Stomach (tissue), 9 donors: ENCODE results near the gene MYO5B. TPM values are rescaled to one million over a fixed set of nuclear protein-coding genes. Genes with fewer than 3 reads are reported as not detected.

Source experiments
- DNase-seq, 2 donors: peaks; one replicate each; pipeline versions ENCODE4 v3.0.0 to v3.0.0-alpha.2; 2013 to 2019
- H3K27ac ChIP-seq, 5 donors: fragments of 200-600 bp in 4 of 5; sonication (generic) in 4 of 5; one replicate each; pipeline ENCODE4 v1.5.1; 2013 to 2019; ENCODE audit warnings: mild to moderate bottlenecking in 1 of 5, moderate library complexity in 1 of 5
- H3K27me3 ChIP-seq, 3 donors: fragments of 200-600 bp; sonication (generic); one replicate each; pipeline ENCODE4 v1.5.1; 2017 to 2019; ENCODE audit warnings: mixed run types in 1 of 3
- H3K36me3 ChIP-seq, 4 donors: fragments of 200-600 bp; sonication (generic); 1 replicate in 3 of 4; 2 replicates in 1 of 4; pipeline ENCODE4 v1.5.1; 2016 to 2019
- H3K4me1 ChIP-seq, 4 donors: fragments of 200-600 bp; sonication (generic); one replicate each; pipeline ENCODE4 v1.5.1; 2016 to 2019
- H3K4me3 ChIP-seq, 4 donors: fragments of 200-600 bp; sonication (generic) in 3 of 4; one replicate each; pipeline ENCODE4 v1.5.1; 2016 to 2019; ENCODE audit warnings: mild to moderate bottlenecking in 1 of 4
- H3K9me3 ChIP-seq, 4 donors: fragments of 200-600 bp; sonication (generic); one replicate each; pipeline ENCODE4 v1.5.1; 2016 to 2019
- EP300 ChIP-seq: sonication (generic); formaldehyde crosslinking; IDR thresholded peaks from one replicate; pipeline ENCODE4 v1.6.1; 2017; ENCODE audit warnings: antibody characterized with exemption
- POLR2A ChIP-seq, 4 donors: fragments of 450-650 bp; IDR thresholded peaks; one replicate each; pipeline ENCODE4 v1.6.1; 2016; ENCODE audit warnings: antibody characterized with exemption in 4 of 4, control low read depth in 2 of 4, mild to moderate bottlenecking in 1 of 4, moderate library complexity in 1 of 4
- POLR2AphosphoS5 ChIP-seq, 3 donors: sonication (generic); formaldehyde crosslinking; IDR thresholded peaks; one replicate each; pipeline ENCODE4 v1.6.1; 2016; ENCODE audit warnings: antibody characterized with exemption in 3 of 3
- WGBS, 5 donors: extraction: QIAGEN DNeasy Blood & Tissue Kit in 3 of 5; methylation state at CpG; one replicate each; pipeline versions ENCODE4 v1.1.5 to v1.1.7; 2013 to 2018; 5-methylcytosine and 5-hydroxymethylcytosine counted together
- intact Hi-C: fragments of 100-400 bp; cut with DNase I; formaldehyde crosslinking; loops from one replicate; pipeline ENCODE4 v1.15.1; 2023; ENCODE audit warnings: low total_unique reads
- polyA plus RNA-seq, 3 donors: library from polyadenylated mRNA; stranded (reverse); fragments of 200-250 nt; gene quantifications; one replicate each; pipeline ENCODE4 v1.2.3, GENCODE V29; 2013
- total RNA-seq, 5 donors: library from RNA; depleted of rRNA; stranded (reverse); fragments of >200 nt; gene quantifications; one replicate each; pipeline versions ENCODE4 v1.1.0 to v1.2.3, GENCODE V29; 2014 to 2016
- TF ChIP-seq, protein P1 (sequence below), 7 experiments: fragments of 450-650 bp in 4 of 7; fragments of 200-600 bp in 3 of 7; sonication (generic) in 3 of 7; IDR thresholded peaks; one replicate each; pipeline ENCODE4 v1.5.1; 2016 to 2019; ENCODE audit warnings: antibody characterized with exemption in 7 of 7, control low read depth in 2 of 7, mild to moderate bottlenecking in 1 of 7
- donor health status: healthy with polysubstance abuse.
- donor health status: Bipolar disorder and iron deficiency.
- donor health status: healthy.

The MYO5B gene
- total and polyA plus RNA-seq, 8 donors: 13.6 to 224 (median 33.7) TPM

DNA sequence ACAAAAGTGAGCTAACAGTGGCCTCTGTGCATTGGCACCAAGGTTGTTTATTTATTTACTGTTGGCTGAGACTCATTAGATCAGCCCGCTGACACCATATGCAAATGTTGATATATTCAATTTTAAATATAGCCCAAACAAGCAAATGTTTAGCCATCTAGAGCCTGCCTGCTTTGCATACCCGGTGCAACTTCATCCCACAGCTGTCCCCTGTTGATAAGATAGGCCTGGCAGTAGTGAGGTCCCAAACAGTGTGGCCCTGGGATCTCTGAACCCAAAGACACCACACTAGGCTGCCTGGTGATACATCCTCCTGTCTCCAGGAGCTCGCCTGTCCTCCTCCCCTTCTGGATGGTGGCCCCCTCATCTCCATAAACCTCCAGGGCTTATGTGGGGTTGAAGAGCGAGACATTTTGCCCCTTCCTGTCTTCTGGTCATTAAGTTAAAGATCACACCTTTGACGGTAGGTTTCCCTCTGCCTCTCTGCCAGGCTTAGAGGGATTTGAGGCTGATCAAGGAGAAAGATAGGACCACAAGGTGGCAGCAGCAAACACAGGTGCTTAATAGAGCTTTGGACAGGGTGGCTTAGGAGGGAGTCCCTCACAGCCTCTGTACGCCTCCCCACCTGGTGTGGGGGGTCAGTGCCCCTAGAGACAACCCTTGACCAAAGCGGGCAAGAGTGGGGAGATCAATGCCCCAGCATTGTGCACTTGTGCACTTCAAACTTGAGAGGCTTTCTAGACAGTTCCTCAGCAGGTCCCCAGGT lies 23.7 kb upstream of the MYO5B start:
- H3K4me1 ChIP-seq: no peaks in the 10 kb centered on the region
- H3K27ac ChIP-seq: no peak overlapping the region
- peak; percentile 49 to 56 for DNase-seq
- TF ChIP-seq EP300: no peak
- no peak for TF ChIP-seq POLR2A (IDR thresholded peaks at IDR 0.05)
- no peak for TF ChIP-seq POLR2AphosphoS5 (IDR thresholded peaks at IDR 0.05)
- TF ChIP-seq, protein P1, sequence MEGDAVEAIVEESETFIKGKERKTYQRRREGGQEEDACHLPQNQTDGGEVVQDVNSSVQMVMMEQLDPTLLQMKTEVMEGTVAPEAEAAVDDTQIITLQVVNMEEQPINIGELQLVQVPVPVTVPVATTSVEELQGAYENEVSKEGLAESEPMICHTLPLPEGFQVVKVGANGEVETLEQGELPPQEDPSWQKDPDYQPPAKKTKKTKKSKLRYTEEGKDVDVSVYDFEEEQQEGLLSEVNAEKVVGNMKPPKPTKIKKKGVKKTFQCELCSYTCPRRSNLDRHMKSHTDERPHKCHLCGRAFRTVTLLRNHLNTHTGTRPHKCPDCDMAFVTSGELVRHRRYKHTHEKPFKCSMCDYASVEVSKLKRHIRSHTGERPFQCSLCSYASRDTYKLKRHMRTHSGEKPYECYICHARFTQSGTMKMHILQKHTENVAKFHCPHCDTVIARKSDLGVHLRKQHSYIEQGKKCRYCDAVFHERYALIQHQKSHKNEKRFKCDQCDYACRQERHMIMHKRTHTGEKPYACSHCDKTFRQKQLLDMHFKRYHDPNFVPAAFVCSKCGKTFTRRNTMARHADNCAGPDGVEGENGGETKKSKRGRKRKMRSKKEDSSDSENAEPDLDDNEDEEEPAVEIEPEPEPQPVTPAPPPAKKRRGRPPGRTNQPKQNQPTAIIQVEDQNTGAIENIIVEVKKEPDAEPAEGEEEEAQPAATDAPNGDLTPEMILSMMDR (IDR thresholded peaks at IDR 0.05): peak in 4 of 7 experiments; percentile 13 to 44 (median 40)
- peaks cover 0 to 13% (median 0%) of the 10 kb centered on the region in 3 donors for H3K27me3 ChIP-seq
- H3K36me3 ChIP-seq: no peaks in the 10 kb centered on the region
- no peak overlapping the region for H3K4me3 ChIP-seq
- intact Hi-C loops: loop anchor here (10.0 kb wide), 1 partner anchor 136 kb away; no protein-coding TSS in a partner anchor
- WGBS, 5 donors: 37 to 55% (median 46%) methylated on average over 7 of the region's 7 CpGs
- H3K9me3 ChIP-seq: peaks cover 6 to 24% (median 21%) of the 10 kb centered on the region in 4 donors

DNA sequence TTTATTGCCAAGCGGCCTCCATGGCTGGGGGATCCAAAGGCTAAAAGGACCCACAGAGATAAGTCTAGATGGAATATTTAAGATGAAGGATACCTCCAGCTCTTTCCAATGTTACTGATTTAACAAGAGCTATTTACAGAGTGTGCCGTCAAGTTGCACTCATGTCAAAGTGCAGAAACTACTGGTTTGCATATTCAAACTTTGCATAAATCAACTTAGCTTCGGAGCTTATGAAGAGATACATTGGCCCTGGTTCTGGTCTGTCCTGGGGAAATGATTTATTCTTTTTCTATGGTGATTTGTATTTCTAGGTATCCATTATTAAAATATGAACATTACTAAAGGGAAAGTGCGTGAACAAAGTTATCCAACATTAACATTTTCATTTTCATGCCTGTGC lies 14.4 kb upstream of the MYO5B start:
- TF ChIP-seq POLR2AphosphoS5 (IDR thresholded peaks at IDR 0.05) (no peak), EP300 (no peak), POLR2A (IDR thresholded peaks at IDR 0.05) (no peak)
- TF ChIP-seq, protein P1 (IDR thresholded peaks at IDR 0.05): no peak
- H3K36me3 ChIP-seq: no peaks in the 10 kb centered on the region
- H3K4me1 ChIP-seq: no peaks in the 10 kb centered on the region
- no peak for DNase-seq
- H3K9me3 ChIP-seq: no peaks in the 10 kb centered on the region
- H3K27ac ChIP-seq: no peak overlapping the region
- 71 to 89% (median 79%) methylated on average over 4 of the region's 4 CpGs for WGBS, 5 donors
- H3K27me3 ChIP-seq: peaks cover 0 to 49% (median 0%) of the 10 kb centered on the region in 3 donors
- no peak overlapping the region for H3K4me3 ChIP-seq
- intact Hi-C loops: no loop called here

DNA sequence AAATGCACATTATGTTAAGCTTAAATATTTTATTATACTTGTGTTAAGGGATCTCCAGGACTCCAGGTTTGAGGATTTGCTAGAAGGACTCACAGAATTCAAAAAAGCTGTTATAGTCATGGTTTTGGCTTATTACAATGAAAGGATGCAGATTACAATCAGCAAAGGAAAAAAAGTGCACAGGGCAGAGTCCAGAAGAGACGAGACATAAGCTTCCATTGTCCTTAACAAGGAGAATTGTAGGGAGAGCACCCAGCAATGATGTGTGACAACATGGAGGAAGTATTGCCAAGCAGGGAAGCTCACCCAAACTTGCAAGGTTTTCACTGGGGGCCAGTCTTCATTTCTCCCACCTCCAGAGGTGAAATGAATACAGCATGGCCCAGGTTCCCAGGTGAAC lies 12.8 kb upstream of the MYO5B start:
- no peak for TF ChIP-seq POLR2A (IDR thresholded peaks at IDR 0.05)
- TF ChIP-seq EP300: no peak
- TF ChIP-seq, protein P1 (IDR thresholded peaks at IDR 0.05): no peak
- no peak for TF ChIP-seq POLR2AphosphoS5 (IDR thresholded peaks at IDR 0.05)
- no peaks in the 10 kb centered on the region for H3K9me3 ChIP-seq
- WGBS, 5 donors: 30 to 56% (median 44%) methylated on average over 1 of the region's 1 CpG
- no peaks in the 10 kb centered on the region for H3K36me3 ChIP-seq
- H3K4me1 ChIP-seq: peaks cover 0 to 6% (median 0%) of the 10 kb centered on the region in 4 donors
- no peak overlapping the region for H3K27ac ChIP-seq
- no peak overlapping the region for H3K4me3 ChIP-seq
- H3K27me3 ChIP-seq: peaks cover 0 to 61% (median 3%) of the 10 kb centered on the region in 3 donors
- intact Hi-C loops: no loop called here
- DNase-seq: no peak

DNA sequence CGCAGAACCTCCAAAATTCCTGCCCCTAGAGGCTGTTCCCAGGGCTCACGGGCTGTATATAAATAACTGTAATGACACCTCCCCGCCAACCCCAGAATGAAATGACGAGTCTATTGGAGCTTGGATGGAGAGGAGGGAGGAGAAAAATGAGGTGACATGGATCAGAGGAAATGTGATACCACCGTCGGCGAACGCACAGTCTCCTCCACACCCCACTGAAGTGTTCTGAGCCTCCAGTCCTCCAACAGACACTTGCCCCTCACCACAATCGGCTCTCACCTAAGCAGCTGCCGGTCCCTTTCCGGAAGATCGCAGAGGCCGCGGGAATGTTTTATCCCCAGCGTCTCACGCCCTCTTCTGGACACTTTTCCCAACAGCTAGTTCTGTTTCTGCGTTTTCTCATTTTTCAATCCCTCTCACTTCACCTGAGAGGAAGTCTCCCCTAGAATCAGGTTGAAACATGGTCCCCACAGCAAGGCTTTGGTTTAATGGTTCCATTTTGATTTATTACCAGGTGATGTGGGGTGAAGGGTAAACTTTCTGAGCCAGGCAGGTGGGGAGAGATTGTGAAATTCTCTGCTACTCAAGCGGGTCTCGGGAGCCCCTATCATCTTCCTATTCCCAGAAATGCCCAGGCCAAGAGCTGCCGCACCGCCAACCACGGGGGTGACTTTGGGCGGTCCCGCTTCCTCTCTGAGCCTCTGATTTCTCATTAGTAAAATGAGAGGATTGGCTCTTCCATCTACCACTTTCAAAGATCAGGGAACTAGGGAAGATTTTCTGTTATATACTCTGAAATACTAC lies 9.1 kb upstream of the MYO5B start:
- Histone ChIP-seq H3K9me3 (peaks cover 0 to 8% (median 0%) of the 10 kb centered on the region in 4 donors), H3K4me3 (no peak overlapping the region), H3K4me1 (peaks cover 0 to 6% (median 0%) of the 10 kb centered on the region in 4 donors), H3K36me3 (no peaks in the 10 kb centered on the region), H3K27me3 (peaks cover 0 to 47% (median 3%) of the 10 kb centered on the region in 3 donors), H3K27ac (no peak overlapping the region)
- no peak for TF ChIP-seq POLR2AphosphoS5 (IDR thresholded peaks at IDR 0.05)
- TF ChIP-seq, protein P1 (IDR thresholded peaks at IDR 0.05): peak in 5 of 7 experiments; percentile 28 to 64 (median 41)
- DNase-seq: peak; percentile 63 to 82
- intact Hi-C loops: no loop called here
- WGBS, 5 donors: 23 to 29% (median 24%) methylated on average over 24 of the region's 24 CpGs
